ENCODE data around the gene MUC12. TPM values are rescaled to one million over a fixed set of nuclear protein-coding genes. Genes with fewer than 3 reads are reported as not detected.
"Not testable (repeated sequence)": the region's sequence is repeated elsewhere in the genome, so short reads cannot be mapped to it uniquely, and the experiment has no call there.

The MUC12 gene
- polyA plus RNA-seq, 1 donor, result 3.3 TPM

DNA sequence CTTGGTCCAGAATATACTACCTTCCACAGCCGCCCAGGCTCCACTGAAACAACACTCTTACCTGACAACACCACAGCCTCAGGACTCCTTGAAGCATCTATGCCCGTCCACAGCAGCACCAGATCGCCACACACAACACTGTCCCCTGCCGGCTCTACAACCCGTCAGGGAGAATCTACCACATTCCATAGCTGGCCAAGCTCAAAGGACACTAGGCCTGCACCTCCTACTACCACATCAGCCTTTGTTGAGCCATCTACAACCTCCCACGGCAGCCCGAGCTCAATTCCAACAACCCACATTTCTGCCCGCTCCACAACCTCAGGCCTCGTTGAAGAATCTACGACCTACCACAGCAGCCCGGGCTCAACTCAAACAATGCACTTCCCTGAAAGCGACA lies 22.9 kb downstream of the MUC12 start:
- not testable (repeated sequence) for H3K4me1 ChIP-seq (ENCODE audit: control insufficient read depth, insufficient read depth, low read length); H3K27ac ChIP-seq (ENCODE audit: low read length); H3K4me3 ChIP-seq (ENCODE audit: low read length); H3K9me3 ChIP-seq (ENCODE audit: control insufficient read depth, low read depth, low read length); DNase-seq; H3K36me3 ChIP-seq (ENCODE audit: control insufficient read depth, insufficient read depth, low read length); H3K27me3 ChIP-seq (ENCODE audit: control insufficient read depth, insufficient read depth, low read length)
- no CpG with 5 or more reads among the region's 12 CpGs for WGBS (ENCODE audit: insufficient coverage, low lambda C conversion rate)

DNA sequence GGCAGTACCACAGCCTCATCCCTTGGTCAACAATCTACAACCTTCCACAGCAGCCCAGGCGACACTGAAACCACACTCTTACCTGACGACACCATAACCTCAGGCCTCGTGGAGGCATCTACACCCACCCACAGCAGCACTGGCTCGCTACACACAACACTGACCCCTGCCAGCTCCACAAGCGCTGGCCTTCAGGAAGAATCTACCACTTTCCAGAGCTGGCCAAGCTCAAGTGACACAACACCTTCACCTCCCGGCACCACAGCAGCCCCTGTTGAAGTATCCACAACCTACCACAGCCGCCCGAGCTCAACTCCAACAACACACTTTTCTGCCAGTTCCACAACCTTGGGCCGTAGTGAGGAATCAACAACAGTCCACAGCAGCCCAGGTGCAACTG lies 25.3 kb downstream of the MUC12 start:
- H3K27ac ChIP-seq (ENCODE audit: low read length); H3K27me3 ChIP-seq (ENCODE audit: control insufficient read depth, insufficient read depth, low read length); H3K9me3 ChIP-seq (ENCODE audit: control insufficient read depth, low read depth, low read length); DNase-seq; H3K4me3 ChIP-seq (ENCODE audit: low read length); H3K4me1 ChIP-seq (ENCODE audit: control insufficient read depth, insufficient read depth, low read length); H3K36me3 ChIP-seq (ENCODE audit: control insufficient read depth, insufficient read depth, low read length): not testable (repeated sequence)
- WGBS (ENCODE audit: insufficient coverage, low lambda C conversion rate), result no CpG with 5 or more reads among the region's 9 CpGs

DNA sequence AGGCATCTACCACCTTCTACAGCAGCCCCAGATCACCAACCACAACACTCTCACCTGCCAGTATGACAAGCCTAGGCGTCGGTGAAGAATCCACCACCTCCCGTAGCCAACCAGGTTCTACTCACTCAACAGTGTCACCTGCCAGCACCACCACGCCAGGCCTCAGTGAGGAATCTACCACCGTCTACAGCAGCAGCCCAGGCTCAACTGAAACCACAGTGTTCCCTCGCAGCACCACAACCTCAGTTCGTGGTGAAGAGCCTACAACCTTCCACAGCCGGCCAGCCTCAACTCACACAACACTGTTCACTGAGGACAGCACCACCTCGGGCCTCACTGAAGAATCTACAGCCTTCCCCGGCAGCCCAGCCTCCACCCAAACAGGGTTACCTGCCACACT lies 29.2 kb downstream of the MUC12 start:
- WGBS (ENCODE audit: insufficient coverage, low lambda C conversion rate), result no CpG with 5 or more reads among the region's 10 CpGs
- not testable (repeated sequence) for H3K27me3 ChIP-seq (ENCODE audit: control insufficient read depth, insufficient read depth, low read length); H3K4me3 ChIP-seq (ENCODE audit: low read length); H3K4me1 ChIP-seq (ENCODE audit: control insufficient read depth, insufficient read depth, low read length); H3K36me3 ChIP-seq (ENCODE audit: control insufficient read depth, insufficient read depth, low read length); H3K9me3 ChIP-seq (ENCODE audit: control insufficient read depth, low read depth, low read length); H3K27ac ChIP-seq (ENCODE audit: low read length); DNase-seq

DNA sequence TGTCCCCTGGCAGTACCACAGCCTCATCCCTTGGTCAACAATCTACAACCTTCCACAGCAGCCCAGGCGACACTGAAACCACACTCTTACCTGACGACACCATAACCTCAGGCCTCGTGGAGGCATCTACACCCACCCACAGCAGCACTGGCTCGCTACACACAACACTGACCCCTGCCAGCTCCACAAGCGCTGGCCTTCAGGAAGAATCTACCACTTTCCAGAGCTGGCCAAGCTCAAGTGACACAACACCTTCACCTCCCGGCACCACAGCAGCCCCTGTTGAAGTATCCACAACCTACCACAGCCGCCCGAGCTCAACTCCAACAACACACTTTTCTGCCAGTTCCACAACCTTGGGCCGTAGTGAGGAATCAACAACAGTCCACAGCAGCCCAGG lies 30.0 kb downstream of the MUC12 start:
- not testable (repeated sequence) for DNase-seq; H3K4me1 ChIP-seq (ENCODE audit: control insufficient read depth, insufficient read depth, low read length); H3K4me3 ChIP-seq (ENCODE audit: low read length); H3K27ac ChIP-seq (ENCODE audit: low read length); H3K27me3 ChIP-seq (ENCODE audit: control insufficient read depth, insufficient read depth, low read length); H3K36me3 ChIP-seq (ENCODE audit: control insufficient read depth, insufficient read depth, low read length); H3K9me3 ChIP-seq (ENCODE audit: control insufficient read depth, low read depth, low read length)
- no CpG with 5 or more reads among the region's 9 CpGs for whole genome bisulfite sequencing (ENCODE audit: insufficient coverage, low lambda C conversion rate)

DNA sequence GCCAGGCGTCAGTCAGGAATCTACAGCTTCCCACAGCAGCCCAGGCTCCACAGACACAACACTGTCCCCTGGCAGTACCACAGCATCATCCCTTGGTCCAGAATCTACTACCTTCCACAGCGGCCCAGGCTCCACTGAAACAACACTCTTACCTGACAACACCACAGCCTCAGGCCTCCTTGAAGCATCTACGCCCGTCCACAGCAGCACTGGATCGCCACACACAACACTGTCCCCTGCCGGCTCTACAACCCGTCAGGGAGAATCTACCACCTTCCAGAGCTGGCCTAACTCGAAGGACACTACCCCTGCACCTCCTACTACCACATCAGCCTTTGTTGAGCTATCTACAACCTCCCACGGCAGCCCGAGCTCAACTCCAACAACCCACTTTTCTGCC lies 30.7 kb downstream of the MUC12 start:
- H3K9me3 ChIP-seq (ENCODE audit: control insufficient read depth, low read depth, low read length); DNase-seq; H3K27ac ChIP-seq (ENCODE audit: low read length); H3K4me3 ChIP-seq (ENCODE audit: low read length); H3K4me1 ChIP-seq (ENCODE audit: control insufficient read depth, insufficient read depth, low read length); H3K27me3 ChIP-seq (ENCODE audit: control insufficient read depth, insufficient read depth, low read length); H3K36me3 ChIP-seq (ENCODE audit: control insufficient read depth, insufficient read depth, low read length): not testable (repeated sequence)
- WGBS (ENCODE audit: insufficient coverage, low lambda C conversion rate), result no CpG with 5 or more reads among the region's 10 CpGs

DNA sequence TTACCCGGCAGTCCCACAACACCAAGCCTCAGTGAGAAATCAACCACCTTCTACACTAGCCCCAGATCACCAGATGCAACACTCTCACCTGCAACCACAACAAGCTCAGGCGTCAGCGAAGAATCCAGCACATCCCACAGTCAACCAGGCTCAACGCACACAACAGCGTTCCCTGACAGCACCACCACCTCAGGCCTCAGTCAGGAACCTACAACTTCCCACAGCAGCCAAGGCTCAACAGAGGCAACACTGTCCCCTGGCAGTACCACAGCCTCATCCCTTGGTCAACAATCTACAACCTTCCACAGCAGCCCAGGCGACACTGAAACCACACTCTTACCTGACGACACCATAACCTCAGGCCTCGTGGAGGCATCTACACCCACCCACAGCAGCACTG lies 33.0 kb downstream of the MUC12 start:
- H3K9me3 ChIP-seq (ENCODE audit: control insufficient read depth, low read depth, low read length); H3K36me3 ChIP-seq (ENCODE audit: control insufficient read depth, insufficient read depth, low read length); DNase-seq; H3K27me3 ChIP-seq (ENCODE audit: control insufficient read depth, insufficient read depth, low read length); H3K27ac ChIP-seq (ENCODE audit: low read length); H3K4me1 ChIP-seq (ENCODE audit: control insufficient read depth, insufficient read depth, low read length); H3K4me3 ChIP-seq (ENCODE audit: low read length): not testable (repeated sequence)
- no CpG with 5 or more reads among the region's 8 CpGs for WGBS (ENCODE audit: insufficient coverage, low lambda C conversion rate)

DNA sequence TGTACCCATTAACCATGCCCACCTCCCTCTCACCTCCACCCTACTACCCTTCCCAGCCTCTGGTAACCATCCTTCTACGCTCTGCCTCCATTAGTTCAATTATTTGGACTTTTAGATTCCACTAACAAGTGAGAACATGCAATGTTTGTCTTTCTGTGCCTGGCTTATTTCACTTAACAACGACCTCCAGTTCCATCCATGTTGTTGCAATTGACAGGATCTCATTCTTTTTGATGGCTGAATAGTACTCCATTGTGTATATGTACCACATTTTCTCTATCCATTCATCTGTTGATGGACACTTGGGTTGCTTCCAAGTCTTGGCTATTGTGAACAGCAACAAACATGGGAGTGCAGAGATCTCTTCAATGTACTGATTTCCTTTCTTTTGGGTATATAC lies 38.0 kb downstream of the MUC12 start:
- H3K4me1 ChIP-seq (ENCODE audit: control insufficient read depth, insufficient read depth, low read length); DNase-seq; H3K4me3 ChIP-seq (ENCODE audit: low read length); H3K27ac ChIP-seq (ENCODE audit: low read length); H3K9me3 ChIP-seq (ENCODE audit: control insufficient read depth, low read depth, low read length); H3K36me3 ChIP-seq (ENCODE audit: control insufficient read depth, insufficient read depth, low read length); H3K27me3 ChIP-seq (ENCODE audit: control insufficient read depth, insufficient read depth, low read length): not testable (repeated sequence)
- WGBS (ENCODE audit: insufficient coverage, low lambda C conversion rate), result 83% methylated on average over 2 of the region's 2 CpGs

DNA sequence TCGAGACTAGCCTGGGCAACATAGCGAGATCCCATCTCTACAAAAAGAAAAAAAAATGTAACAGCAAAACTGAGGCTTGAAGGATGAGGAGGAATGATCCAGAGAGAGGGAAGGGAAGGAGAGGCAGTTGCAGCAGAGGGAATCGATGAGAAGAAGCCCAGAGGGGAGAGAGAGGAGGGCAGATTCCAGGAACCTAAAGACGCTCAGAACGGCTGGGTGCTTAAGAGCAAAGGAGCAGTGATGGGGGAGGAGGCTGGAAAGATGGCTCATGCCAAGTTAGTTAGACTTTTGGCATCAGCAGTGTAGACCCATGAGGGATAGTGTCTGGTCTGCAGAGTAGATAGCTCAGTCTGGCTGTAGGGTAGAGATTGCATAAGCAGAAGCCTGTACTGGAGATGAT lies 40.3 kb downstream of the MUC12 start:
- Histone ChIP-seq H3K36me3 (ENCODE audit: control insufficient read depth, insufficient read depth, low read length) (no peaks in the 10 kb centered on the region), H3K9me3 (ENCODE audit: control insufficient read depth, low read depth, low read length) (no peaks in the 10 kb centered on the region), H3K27me3 (ENCODE audit: control insufficient read depth, insufficient read depth, low read length) (no peaks in the 10 kb centered on the region), H3K4me1 (ENCODE audit: control insufficient read depth, insufficient read depth, low read length) (no peaks in the 10 kb centered on the region), H3K4me3 (ENCODE audit: low read length) (no peak overlapping the region), H3K27ac (ENCODE audit: low read length) (no peak overlapping the region)
- 80% methylated on average over 2 of the region's 5 CpGs for WGBS (ENCODE audit: insufficient coverage, low lambda C conversion rate)
- DNase-seq, result no peak

DNA sequence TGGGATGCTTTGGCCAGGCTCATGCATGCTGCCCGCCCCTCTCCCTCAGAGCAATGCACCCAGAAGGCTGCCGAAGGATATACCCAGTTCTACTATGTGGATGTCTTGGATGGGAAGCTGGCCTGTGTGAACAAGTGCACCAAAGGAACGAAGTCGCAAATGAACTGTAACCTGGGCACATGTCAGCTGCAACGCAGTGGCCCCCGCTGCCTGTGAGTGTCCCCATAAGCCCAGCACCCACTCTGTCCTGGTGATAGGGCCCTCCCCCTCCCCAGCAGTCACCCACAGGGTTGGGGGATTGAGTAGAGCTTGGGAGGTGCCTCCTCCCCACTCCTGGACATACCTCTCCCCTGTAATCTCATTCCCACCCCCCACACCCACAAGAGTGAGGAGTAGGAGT lies 43.6 kb downstream of the MUC12 start:
- no peaks in the 10 kb centered on the region for H3K36me3 ChIP-seq (ENCODE audit: control insufficient read depth, insufficient read depth, low read length)
- no peak for DNase-seq
- H3K9me3 ChIP-seq (ENCODE audit: control insufficient read depth, low read depth, low read length), result no peaks in the 10 kb centered on the region
- H3K4me3 ChIP-seq (ENCODE audit: low read length), result no peak overlapping the region
- no peak overlapping the region for H3K27ac ChIP-seq (ENCODE audit: low read length)
- H3K4me1 ChIP-seq (ENCODE audit: control insufficient read depth, insufficient read depth, low read length), result peaks cover 17% of the 10 kb centered on the region
- no peaks in the 10 kb centered on the region for H3K27me3 ChIP-seq (ENCODE audit: control insufficient read depth, insufficient read depth, low read length)
- WGBS (ENCODE audit: insufficient coverage, low lambda C conversion rate), result no CpG with 5 or more reads among the region's 6 CpGs

DNA sequence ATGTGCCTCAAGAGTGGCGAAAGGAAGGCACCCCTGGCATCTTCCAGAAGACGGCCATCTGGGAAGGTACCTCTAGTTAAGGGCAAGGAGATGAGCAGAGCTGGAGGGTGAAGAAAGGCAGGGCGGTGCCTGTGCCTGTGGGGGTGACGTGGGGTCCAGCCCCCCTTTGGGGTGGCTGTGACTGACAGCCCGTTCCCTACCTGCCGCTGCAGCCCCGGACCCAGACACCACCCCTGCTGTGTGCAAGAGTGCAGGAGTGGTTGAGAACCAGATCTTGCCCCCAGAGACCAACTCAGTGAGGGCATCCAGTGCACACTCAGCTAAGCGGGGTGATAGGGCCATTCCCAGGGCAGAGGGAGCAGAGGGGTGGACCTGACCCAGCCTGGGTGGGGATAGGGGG lies 46.3 kb downstream of the MUC12 start:
- Histone ChIP-seq H3K36me3 (ENCODE audit: control insufficient read depth, insufficient read depth, low read length) (no peaks in the 10 kb centered on the region), H3K9me3 (ENCODE audit: control insufficient read depth, low read depth, low read length) (no peaks in the 10 kb centered on the region), H3K27ac (ENCODE audit: low read length) (no peak overlapping the region), H3K27me3 (ENCODE audit: control insufficient read depth, insufficient read depth, low read length) (no peaks in the 10 kb centered on the region), H3K4me1 (ENCODE audit: control insufficient read depth, insufficient read depth, low read length) (peaks cover 34% of the 10 kb centered on the region), H3K4me3 (ENCODE audit: low read length) (no peak overlapping the region)
- WGBS (ENCODE audit: insufficient coverage, low lambda C conversion rate), result no CpG with 5 or more reads among the region's 8 CpGs
- no peak for DNase-seq

DNA sequence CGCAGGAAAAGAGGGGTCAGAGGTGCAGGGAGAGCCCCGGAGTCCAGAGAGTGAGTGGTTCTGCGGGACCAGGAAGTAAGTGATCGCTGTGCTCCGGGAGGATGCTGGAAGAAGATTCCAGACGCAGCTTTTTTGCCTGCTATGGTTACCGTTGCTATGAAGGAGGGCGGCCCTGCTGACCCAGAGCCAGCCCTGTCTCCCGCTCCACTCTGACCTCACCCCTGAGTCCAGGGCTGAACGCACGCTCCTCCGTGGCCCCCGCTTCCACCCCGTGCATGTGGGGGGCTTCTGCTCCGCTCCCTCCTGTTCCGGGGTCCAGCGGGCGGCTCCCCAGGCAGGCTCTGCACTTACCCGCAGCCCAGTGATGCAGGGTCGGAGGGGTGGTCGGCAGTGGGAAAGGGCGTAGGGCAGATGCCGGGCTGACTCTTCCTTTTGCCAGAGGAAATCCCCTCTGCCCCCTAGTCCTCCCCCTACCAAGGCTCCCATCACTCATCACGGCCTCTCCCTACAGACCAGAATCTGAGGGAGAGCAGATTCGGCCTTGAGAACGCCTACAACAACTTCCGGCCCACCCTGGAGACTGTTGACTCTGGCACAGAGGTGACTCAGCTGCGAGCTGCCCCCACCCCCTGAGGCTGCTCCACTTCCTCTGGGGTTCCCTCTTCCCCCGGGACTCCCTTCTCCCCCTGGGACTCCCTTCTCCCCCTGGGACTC lies 47.9 kb downstream of the MUC12 start:
- no CpG with 5 or more reads among the region's 29 CpGs for WGBS (ENCODE audit: insufficient coverage, low lambda C conversion rate)
- peak overlapping the region; percentile 38 for H3K4me3 ChIP-seq (ENCODE audit: low read length)
- no peaks in the 10 kb centered on the region for H3K27me3 ChIP-seq (ENCODE audit: control insufficient read depth, insufficient read depth, low read length)
- peaks cover 41% of the 10 kb centered on the region for H3K4me1 ChIP-seq (ENCODE audit: control insufficient read depth, insufficient read depth, low read length)
- no peaks in the 10 kb centered on the region for H3K36me3 ChIP-seq (ENCODE audit: control insufficient read depth, insufficient read depth, low read length)
- peak; percentile 87 to 92 for DNase-seq
- H3K9me3 ChIP-seq (ENCODE audit: control insufficient read depth, low read depth, low read length), result no peaks in the 10 kb centered on the region
- H3K27ac ChIP-seq (ENCODE audit: low read length), result peak overlapping the region; percentile 71

Measured in large intestine (tissue), 3 donors.